WTC11 (cell line): ENCODE measurements around the gene TSEN54. TPM values are rescaled to one million over a fixed set of nuclear protein-coding genes. Genes with fewer than 3 reads are reported as not detected.

Source experiments
- E2F4 ChIP-seq: sonication (generic); formaldehyde crosslinking; IDR thresholded peaks from 2 replicates; pipeline ENCODE4 v1.8.1; 2022; ENCODE audit warnings: low read depth, mild to moderate bottlenecking, moderate library complexity, missing genetic modification reagents, borderline replicate concordance
- E2F5 ChIP-seq: sonication (generic); formaldehyde crosslinking; IDR thresholded peaks from 2 replicates; pipeline ENCODE4 v1.8.1; 2022; ENCODE audit warnings: mild to moderate bottlenecking, moderate library complexity, missing genetic modification reagents
- GABPB1 ChIP-seq: sonication (generic); formaldehyde crosslinking; IDR thresholded peaks from 2 replicates; pipeline ENCODE4 v1.8.1; 2023; ENCODE audit warnings: mild to moderate bottlenecking, missing genetic modification reagents
- GRHL2 ChIP-seq: fragments of 250-450 bp; sonication (Bioruptor Pico); IDR thresholded peaks from 2 replicates; pipeline ENCODE4 v1.8.0; 2022; ENCODE audit warnings: mild to moderate bottlenecking, moderate library complexity; ENCODE audit not compliant: insufficient replicate concordance, severe bottlenecking
- HMGA2 ChIP-seq: fragments of 250-450 bp; sonication (Bioruptor Pico); IDR thresholded peaks from 2 replicates; pipeline ENCODE4 v1.4.0; 2021; ENCODE audit warnings: mild to moderate bottlenecking, moderate library complexity
- MXD4 ChIP-seq: fragments of 250-450 bp; sonication (Bioruptor Pico); IDR thresholded peaks from 2 replicates; pipeline ENCODE4 v1.8.0; 2021; ENCODE audit warnings: mild to moderate bottlenecking, moderate library complexity, borderline replicate concordance
- TCF7 ChIP-seq: sonication (generic); formaldehyde crosslinking; IDR thresholded peaks from 2 replicates; pipeline ENCODE4 v1.8.0; 2022; ENCODE audit warnings: mild to moderate bottlenecking, low read depth, missing genetic modification reagents, moderate library complexity
- TEAD4 ChIP-seq: sonication (generic); formaldehyde crosslinking; IDR thresholded peaks from 2 replicates; pipeline ENCODE4 v1.8.0; 2022; ENCODE audit warnings: mild to moderate bottlenecking, missing genetic modification reagents
- USF1 ChIP-seq: sonication (generic); formaldehyde crosslinking; IDR thresholded peaks from 2 replicates; pipeline ENCODE4 v1.8.0; 2022; ENCODE audit warnings: mild to moderate bottlenecking, missing genetic modification reagents
- ZNF219 ChIP-seq: sonication (generic); formaldehyde crosslinking; IDR thresholded peaks from 2 replicates; pipeline ENCODE4 v1.8.0; 2023; ENCODE audit warnings: missing genetic modification reagents, mild to moderate bottlenecking, borderline replicate concordance
- ZNF671 ChIP-seq: fragments of 250-450 bp; sonication (Bioruptor Pico); IDR thresholded peaks from 2 replicates; pipeline ENCODE4 v1.8.0; 2021; ENCODE audit warnings: mild to moderate bottlenecking
- total RNA-seq: library from RNA; stranded (reverse); gene quantifications from 3 replicates; pipeline ENCODE4 v1.2.3, GENCODE V29; 2021
- TF ChIP-seq, protein P1 (sequence below): sonication (generic); formaldehyde crosslinking; IDR thresholded peaks from 2 replicates; pipeline ENCODE4 v1.8.0; 2022; ENCODE audit warnings: mild to moderate bottlenecking, missing genetic modification reagents
- TF ChIP-seq, protein P2 (sequence below): sonication (generic); formaldehyde crosslinking; IDR thresholded peaks from 2 replicates; pipeline ENCODE4 v1.8.1; 2023; ENCODE audit warnings: mild to moderate bottlenecking, missing genetic modification reagents
- TF ChIP-seq, protein P3 (sequence below): fragments of 250-450 bp; sonication (Bioruptor Pico); IDR thresholded peaks from 2 replicates; pipeline ENCODE4 v2.1.2; 2022; ENCODE audit warnings: mild to moderate bottlenecking, moderate library complexity
- TF ChIP-seq, protein P4 (sequence below): sonication (generic); formaldehyde crosslinking; IDR thresholded peaks from 2 replicates; pipeline ENCODE4 v1.8.1; 2022; ENCODE audit warnings: missing genetic modification reagents, borderline replicate concordance

Gene TSEN54
- total RNA-seq, 1 experiment from 2014 or later, result 53.4 TPM

GRCh38 chr17:75515496-75516254 lies 653 bp upstream of the TSEN54 start, which contains the start of gene CASKIN2 (continued):
- TF ChIP-seq GABPB1 (CRISPR knock-in tag) (peak; percentile 59; the same call in 1 of the 2 replicates), GRHL2 (no peak), E2F4 (CRISPR knock-in tag) (peak; percentile 41; the same call in 1 of the 2 replicates), MXD4 (no peak), TCF7 (0 out of 2 replicates have a peak, but pooled peaks have one; percentile 90), HMGA2 (CRISPR knock-in tag) (0 out of 2 replicates have a peak, but pooled peaks have one; percentile 28), E2F5 (CRISPR knock-in tag) (no peak), ZNF219 (CRISPR knock-in tag) (0 out of 2 replicates have a peak, but pooled peaks have one; percentile 82), USF1 (CRISPR knock-in tag) (peak; percentile 74), ZNF671 (CRISPR knock-in tag) (no peak), TEAD4 (peak; percentile 69; the same call in 1 of the 2 replicates)
- TF ChIP-seq, protein P1, sequence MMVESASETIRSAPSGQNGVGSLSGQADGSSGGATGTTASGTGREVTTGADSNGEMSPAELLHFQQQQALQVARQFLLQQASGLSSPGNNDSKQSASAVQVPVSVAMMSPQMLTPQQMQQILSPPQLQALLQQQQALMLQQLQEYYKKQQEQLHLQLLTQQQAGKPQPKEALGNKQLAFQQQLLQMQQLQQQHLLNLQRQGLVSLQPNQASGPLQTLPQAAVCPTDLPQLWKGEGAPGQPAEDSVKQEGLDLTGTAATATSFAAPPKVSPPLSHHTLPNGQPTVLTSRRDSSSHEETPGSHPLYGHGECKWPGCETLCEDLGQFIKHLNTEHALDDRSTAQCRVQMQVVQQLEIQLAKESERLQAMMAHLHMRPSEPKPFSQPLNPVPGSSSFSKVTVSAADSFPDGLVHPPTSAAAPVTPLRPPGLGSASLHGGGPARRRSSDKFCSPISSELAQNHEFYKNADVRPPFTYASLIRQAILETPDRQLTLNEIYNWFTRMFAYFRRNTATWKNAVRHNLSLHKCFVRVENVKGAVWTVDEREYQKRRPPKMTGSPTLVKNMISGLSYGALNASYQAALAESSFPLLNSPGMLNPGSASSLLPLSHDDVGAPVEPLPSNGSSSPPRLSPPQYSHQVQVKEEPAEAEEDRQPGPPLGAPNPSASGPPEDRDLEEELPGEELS (CRISPR knock-in tag), result peak; percentile 89
- TF ChIP-seq, protein P2, sequence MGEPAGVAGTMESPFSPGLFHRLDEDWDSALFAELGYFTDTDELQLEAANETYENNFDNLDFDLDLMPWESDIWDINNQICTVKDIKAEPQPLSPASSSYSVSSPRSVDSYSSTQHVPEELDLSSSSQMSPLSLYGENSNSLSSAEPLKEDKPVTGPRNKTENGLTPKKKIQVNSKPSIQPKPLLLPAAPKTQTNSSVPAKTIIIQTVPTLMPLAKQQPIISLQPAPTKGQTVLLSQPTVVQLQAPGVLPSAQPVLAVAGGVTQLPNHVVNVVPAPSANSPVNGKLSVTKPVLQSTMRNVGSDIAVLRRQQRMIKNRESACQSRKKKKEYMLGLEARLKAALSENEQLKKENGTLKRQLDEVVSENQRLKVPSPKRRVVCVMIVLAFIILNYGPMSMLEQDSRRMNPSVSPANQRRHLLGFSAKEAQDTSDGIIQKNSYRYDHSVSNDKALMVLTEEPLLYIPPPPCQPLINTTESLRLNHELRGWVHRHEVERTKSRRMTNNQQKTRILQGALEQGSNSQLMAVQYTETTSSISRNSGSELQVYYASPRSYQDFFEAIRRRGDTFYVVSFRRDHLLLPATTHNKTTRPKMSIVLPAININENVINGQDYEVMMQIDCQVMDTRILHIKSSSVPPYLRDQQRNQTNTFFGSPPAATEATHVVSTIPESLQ (CRISPR knock-in tag), result peak; percentile 75
- TF ChIP-seq, protein P3, sequence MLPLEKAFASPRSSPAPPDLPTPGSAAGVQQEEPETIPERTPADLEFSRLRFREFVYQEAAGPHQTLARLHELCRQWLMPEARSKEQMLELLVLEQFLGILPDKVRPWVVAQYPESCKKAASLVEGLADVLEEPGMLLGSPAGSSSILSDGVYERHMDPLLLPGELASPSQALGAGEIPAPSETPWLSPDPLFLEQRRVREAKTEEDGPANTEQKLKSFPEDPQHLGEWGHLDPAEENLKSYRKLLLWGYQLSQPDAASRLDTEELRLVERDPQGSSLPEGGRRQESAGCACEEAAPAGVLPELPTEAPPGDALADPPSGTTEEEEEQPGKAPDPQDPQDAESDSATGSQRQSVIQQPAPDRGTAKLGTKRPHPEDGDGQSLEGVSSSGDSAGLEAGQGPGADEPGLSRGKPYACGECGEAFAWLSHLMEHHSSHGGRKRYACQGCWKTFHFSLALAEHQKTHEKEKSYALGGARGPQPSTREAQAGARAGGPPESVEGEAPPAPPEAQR (CRISPR knock-in tag), result no peak
- TF ChIP-seq, protein P4, sequence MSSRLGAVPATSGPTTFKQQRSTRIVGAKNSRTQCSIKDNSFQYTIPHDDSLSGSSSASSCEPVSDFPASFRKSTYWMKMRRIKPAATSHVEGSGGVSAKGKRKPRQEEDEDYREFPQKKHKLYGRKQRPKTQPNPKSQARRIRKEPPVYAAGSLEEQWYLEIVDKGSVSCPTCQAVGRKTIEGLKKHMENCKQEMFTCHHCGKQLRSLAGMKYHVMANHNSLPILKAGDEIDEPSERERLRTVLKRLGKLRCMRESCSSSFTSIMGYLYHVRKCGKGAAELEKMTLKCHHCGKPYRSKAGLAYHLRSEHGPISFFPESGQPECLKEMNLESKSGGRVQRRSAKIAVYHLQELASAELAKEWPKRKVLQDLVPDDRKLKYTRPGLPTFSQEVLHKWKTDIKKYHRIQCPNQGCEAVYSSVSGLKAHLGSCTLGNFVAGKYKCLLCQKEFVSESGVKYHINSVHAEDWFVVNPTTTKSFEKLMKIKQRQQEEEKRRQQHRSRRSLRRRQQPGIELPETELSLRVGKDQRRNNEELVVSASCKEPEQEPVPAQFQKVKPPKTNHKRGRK, result peak; percentile 34; the same call in 1 of the 2 replicates
